Liver (tissue), 3 donors: ENCODE data around the gene ENO3.

ENCODE experiments used
- FOXA2 ChIP-seq: IDR thresholded peaks from 2 replicates; pipeline ENCODE4 v1.6.1; 2016; ENCODE audit warnings: antibody characterized with exemption
- JUND ChIP-seq, 2 donors: IDR thresholded peaks; 2 replicates each; pipeline ENCODE4 v1.6.1; 2016; ENCODE audit warnings: antibody characterized with exemption in 2 of 2
- RAD21 ChIP-seq, 2 donors: IDR thresholded peaks; 2 replicates each; pipeline ENCODE4 v1.6.1; 2016; ENCODE audit warnings: antibody characterized with exemption in 2 of 2, mild to moderate bottlenecking in 2 of 2
- RXRA ChIP-seq, 2 donors: IDR thresholded peaks; 2 replicates each; pipeline ENCODE4 v1.6.1; 2017 to 2018; ENCODE audit warnings: antibody characterized with exemption in 2 of 2, mild to moderate bottlenecking in 1 of 2
- TAF1 ChIP-seq: conservative IDR thresholded peaks from 2 replicates; pipeline ENCODE4 v1.6.1; 2016; ENCODE audit warnings: antibody characterized with exemption, mild to moderate bottlenecking
- YY1 ChIP-seq: IDR thresholded peaks from 2 replicates; pipeline ENCODE4 v1.6.1; 2016; ENCODE audit warnings: antibody characterized with exemption, mild to moderate bottlenecking
- TF ChIP-seq, protein P1 (sequence below): IDR thresholded peaks from 2 replicates; pipeline ENCODE4 v1.6.1; 2016; ENCODE audit warnings: antibody characterized with exemption
- TF ChIP-seq, protein P2 (sequence below): fragments of 150-350 bp; IDR thresholded peaks from 2 replicates; pipeline ENCODE4 v1.5.1; 2017; ENCODE audit warnings: improper control_type of control experiment, low read depth, low read length; ENCODE audit not compliant: missing input control
- TF ChIP-seq, protein P3 (sequence below): IDR thresholded peaks from 2 replicates; pipeline ENCODE4 v1.6.1; 2016; ENCODE audit warnings: antibody characterized with exemption
- TF ChIP-seq, protein P4 (sequence below): IDR thresholded peaks from 2 replicates; pipeline ENCODE4 v1.6.1; 2016; ENCODE audit warnings: antibody characterized with exemption
- TF ChIP-seq, protein P5 (sequence below): IDR thresholded peaks from 2 replicates; pipeline ENCODE4 v1.6.1; 2016; ENCODE audit warnings: antibody characterized with exemption, mild to moderate bottlenecking
- donor health status: healthy.
- donor health status: healthy.

DNA sequence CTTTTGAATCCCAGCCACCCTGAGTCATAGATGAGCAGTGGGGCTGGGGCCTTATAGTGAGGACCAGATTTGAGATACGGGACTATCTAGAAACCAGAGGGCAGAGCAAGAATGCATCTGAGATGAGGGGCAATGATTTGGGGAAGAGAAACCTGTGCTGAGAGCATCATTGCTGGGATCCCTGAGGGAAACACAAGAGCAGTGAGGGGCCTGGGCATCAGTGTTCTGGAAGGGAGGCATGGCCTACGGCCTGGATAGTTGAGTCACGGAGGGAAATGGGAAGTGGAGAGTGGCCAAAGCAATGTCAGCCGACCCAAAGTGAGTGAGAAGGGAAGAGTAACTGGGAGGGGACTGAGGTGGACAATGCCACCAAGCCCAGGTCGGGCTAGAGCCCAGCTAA lies 31.4 kb downstream of the ENO3 start:
- TF ChIP-seq, protein P1, sequence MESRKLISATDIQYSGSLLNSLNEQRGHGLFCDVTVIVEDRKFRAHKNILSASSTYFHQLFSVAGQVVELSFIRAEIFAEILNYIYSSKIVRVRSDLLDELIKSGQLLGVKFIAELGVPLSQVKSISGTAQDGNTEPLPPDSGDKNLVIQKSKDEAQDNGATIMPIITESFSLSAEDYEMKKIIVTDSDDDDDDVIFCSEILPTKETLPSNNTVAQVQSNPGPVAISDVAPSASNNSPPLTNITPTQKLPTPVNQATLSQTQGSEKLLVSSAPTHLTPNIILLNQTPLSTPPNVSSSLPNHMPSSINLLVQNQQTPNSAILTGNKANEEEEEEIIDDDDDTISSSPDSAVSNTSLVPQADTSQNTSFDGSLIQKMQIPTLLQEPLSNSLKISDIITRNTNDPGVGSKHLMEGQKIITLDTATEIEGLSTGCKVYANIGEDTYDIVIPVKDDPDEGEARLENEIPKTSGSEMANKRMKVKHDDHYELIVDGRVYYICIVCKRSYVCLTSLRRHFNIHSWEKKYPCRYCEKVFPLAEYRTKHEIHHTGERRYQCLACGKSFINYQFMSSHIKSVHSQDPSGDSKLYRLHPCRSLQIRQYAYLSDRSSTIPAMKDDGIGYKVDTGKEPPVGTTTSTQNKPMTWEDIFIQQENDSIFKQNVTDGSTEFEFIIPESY: no peak
- TF ChIP-seq, protein P2, sequence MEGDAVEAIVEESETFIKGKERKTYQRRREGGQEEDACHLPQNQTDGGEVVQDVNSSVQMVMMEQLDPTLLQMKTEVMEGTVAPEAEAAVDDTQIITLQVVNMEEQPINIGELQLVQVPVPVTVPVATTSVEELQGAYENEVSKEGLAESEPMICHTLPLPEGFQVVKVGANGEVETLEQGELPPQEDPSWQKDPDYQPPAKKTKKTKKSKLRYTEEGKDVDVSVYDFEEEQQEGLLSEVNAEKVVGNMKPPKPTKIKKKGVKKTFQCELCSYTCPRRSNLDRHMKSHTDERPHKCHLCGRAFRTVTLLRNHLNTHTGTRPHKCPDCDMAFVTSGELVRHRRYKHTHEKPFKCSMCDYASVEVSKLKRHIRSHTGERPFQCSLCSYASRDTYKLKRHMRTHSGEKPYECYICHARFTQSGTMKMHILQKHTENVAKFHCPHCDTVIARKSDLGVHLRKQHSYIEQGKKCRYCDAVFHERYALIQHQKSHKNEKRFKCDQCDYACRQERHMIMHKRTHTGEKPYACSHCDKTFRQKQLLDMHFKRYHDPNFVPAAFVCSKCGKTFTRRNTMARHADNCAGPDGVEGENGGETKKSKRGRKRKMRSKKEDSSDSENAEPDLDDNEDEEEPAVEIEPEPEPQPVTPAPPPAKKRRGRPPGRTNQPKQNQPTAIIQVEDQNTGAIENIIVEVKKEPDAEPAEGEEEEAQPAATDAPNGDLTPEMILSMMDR: no peak
- TF ChIP-seq TAF1 (no peak), FOXA2 (no peak), RAD21 (IDR thresholded peaks at IDR 0.05) (no peak), YY1 (no peak), JUND (IDR thresholded peaks at IDR 0.05) (no peak), RXRA (IDR thresholded peaks at IDR 0.05) (no peak)
- TF ChIP-seq, protein P3, sequence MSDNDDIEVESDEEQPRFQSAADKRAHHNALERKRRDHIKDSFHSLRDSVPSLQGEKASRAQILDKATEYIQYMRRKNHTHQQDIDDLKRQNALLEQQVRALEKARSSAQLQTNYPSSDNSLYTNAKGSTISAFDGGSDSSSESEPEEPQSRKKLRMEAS: no peak
- TF ChIP-seq, protein P4, sequence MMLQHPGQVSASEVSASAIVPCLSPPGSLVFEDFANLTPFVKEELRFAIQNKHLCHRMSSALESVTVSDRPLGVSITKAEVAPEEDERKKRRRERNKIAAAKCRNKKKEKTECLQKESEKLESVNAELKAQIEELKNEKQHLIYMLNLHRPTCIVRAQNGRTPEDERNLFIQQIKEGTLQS: no peak
- TF ChIP-seq, protein P5, sequence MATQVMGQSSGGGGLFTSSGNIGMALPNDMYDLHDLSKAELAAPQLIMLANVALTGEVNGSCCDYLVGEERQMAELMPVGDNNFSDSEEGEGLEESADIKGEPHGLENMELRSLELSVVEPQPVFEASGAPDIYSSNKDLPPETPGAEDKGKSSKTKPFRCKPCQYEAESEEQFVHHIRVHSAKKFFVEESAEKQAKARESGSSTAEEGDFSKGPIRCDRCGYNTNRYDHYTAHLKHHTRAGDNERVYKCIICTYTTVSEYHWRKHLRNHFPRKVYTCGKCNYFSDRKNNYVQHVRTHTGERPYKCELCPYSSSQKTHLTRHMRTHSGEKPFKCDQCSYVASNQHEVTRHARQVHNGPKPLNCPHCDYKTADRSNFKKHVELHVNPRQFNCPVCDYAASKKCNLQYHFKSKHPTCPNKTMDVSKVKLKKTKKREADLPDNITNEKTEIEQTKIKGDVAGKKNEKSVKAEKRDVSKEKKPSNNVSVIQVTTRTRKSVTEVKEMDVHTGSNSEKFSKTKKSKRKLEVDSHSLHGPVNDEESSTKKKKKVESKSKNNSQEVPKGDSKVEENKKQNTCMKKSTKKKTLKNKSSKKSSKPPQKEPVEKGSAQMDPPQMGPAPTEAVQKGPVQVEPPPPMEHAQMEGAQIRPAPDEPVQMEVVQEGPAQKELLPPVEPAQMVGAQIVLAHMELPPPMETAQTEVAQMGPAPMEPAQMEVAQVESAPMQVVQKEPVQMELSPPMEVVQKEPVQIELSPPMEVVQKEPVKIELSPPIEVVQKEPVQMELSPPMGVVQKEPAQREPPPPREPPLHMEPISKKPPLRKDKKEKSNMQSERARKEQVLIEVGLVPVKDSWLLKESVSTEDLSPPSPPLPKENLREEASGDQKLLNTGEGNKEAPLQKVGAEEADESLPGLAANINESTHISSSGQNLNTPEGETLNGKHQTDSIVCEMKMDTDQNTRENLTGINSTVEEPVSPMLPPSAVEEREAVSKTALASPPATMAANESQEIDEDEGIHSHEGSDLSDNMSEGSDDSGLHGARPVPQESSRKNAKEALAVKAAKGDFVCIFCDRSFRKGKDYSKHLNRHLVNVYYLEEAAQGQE: no peak
